ENCODE measurements around the gene FARP1. TPM values are rescaled to one million over a fixed set of nuclear protein-coding genes. Genes with fewer than 3 reads are reported as not detected.

FARP1 gene
- total RNA-seq, 5 donors from 2014 or later (not counting 1 experiment from before 2014, with no cell fraction given): 0.51 to 2.0 (median 1.0) TPM

GRCh38 chr13:98335721-98336120 lies 192.8 kb downstream of the FARP1 start:
- Histone ChIP-seq H3K27me3 (replicated peaks in 1 of 2; ENCODE audit: control insufficient read depth in 2 of 2, extremely low read depth in 1 of 2, insufficient read depth in 2 of 2, low read length in 1 of 2) (peaks cover 0 to 9% of the 10 kb centered on the region in 2 experiments), H3K4me3 (ENCODE audit: control insufficient read depth in 1 of 2, extremely low read depth in 1 of 2, low read length in 1 of 2) (no peak overlapping the region), H3K36me3 (ENCODE audit: control insufficient read depth in 2 of 2, extremely low read depth in 1 of 2, insufficient read depth in 1 of 2, low read length in 1 of 2) (no peaks in the 10 kb centered on the region), H3K27ac (ENCODE audit: low read length) (no peak overlapping the region), H3K9me3 (no peaks in the 10 kb centered on the region), H3K4me1 (ENCODE audit: control insufficient read depth in 1 of 2, extremely low read depth in 1 of 2, insufficient read depth in 2 of 2, low read length in 2 of 2) (no peaks in the 10 kb centered on the region)
- ATAC-seq (replicated peaks in 1 of 4) (no peak), DNase-seq (no peak)
- 56% methylated on average over 1 of the region's 4 CpGs for WGBS (ENCODE audit: insufficient coverage)
- ChIA-PET CTCF (no interaction called here), POLR2A (no interaction called here)
- Mint-ChIP-seq H3K36me3 (no peaks in the 10 kb centered on the region), H3K4me1 (no peaks in the 10 kb centered on the region), H3K27me3 (peaks cover 26 to 46% of the 10 kb centered on the region in 2 donors), H3K9me3 (peaks cover 7 to 9% (median 8%) of the 10 kb centered on the region in 3 donors), H3K27ac (no peak overlapping the region), H3K4me3 (no peak overlapping the region)

- ChIA-PET POLR2A (no interaction called here), CTCF (no interaction called here)
- Histone ChIP-seq H3K27ac (ENCODE audit: low read length) (no peak overlapping the region), H3K4me3 (ENCODE audit: control insufficient read depth in 1 of 2, extremely low read depth in 1 of 2, low read length in 1 of 2) (no peak overlapping the region), H3K9me3 (no peaks in the 10 kb centered on the region), H3K4me1 (ENCODE audit: control insufficient read depth in 1 of 2, extremely low read depth in 1 of 2, insufficient read depth in 2 of 2, low read length in 2 of 2) (no peaks in the 10 kb centered on the region), H3K36me3 (ENCODE audit: control insufficient read depth in 2 of 2, extremely low read depth in 1 of 2, insufficient read depth in 1 of 2, low read length in 1 of 2) (no peaks in the 10 kb centered on the region), H3K27me3 (replicated peaks in 1 of 2; ENCODE audit: control insufficient read depth in 2 of 2, extremely low read depth in 1 of 2, insufficient read depth in 2 of 2, low read length in 1 of 2) (peaks cover 0 to 9% of the 10 kb centered on the region in 2 experiments)
- DNase-seq (no peak), ATAC-seq (replicated peaks in 1 of 4) (no peak)
- Mint-ChIP-seq H3K27ac (no peak overlapping the region), H3K36me3 (no peaks in the 10 kb centered on the region), H3K9me3 (peaks cover 7 to 9% (median 8%) of the 10 kb centered on the region in 3 donors), H3K4me1 (no peaks in the 10 kb centered on the region), H3K4me3 (no peak overlapping the region), H3K27me3 (peaks cover 25 to 32% of the 10 kb centered on the region in 2 donors)
- WGBS (ENCODE audit: insufficient coverage): no CpG with 5 or more reads among the region's 5 CpGs
Observed at GRCh38 chr13:98338310-98338709, 195.4 kb downstream of the FARP1 start.

GRCh38 chr13:98339684-98340425 lies 197.0 kb downstream of the FARP1 start:
- peaks cover 18 to 27% of the 10 kb centered on the region in 2 donors for H3K27me3 Mint-ChIP-seq
- ATAC-seq (replicated peaks in 1 of 4) (no peak), DNase-seq (no peak)
- no peak overlapping the region for H3K4me3 Mint-ChIP-seq
- no peaks in the 10 kb centered on the region for H3K4me1 Mint-ChIP-seq
- no peaks in the 10 kb centered on the region for H3K36me3 Mint-ChIP-seq
- no peak overlapping the region for H3K27ac Mint-ChIP-seq
- whole genome bisulfite sequencing (ENCODE audit: insufficient coverage): 100% methylated on average over 1 of the region's 8 CpGs
- ChIA-PET CTCF (interaction anchor here in 1 of 2 donors (0.6 kb wide), 1 partner anchor 26 kb away, joined by 3 read pairs; no protein-coding TSS in a partner anchor), POLR2A (no interaction called here)
- peaks cover 0 to 2% of the 10 kb centered on the region in 2 experiments for H3K27me3 ChIP-seq (replicated peaks in 1 of 2; ENCODE audit: control insufficient read depth in 2 of 2, extremely low read depth in 1 of 2, insufficient read depth in 2 of 2, low read length in 1 of 2)
- H3K9me3 Mint-ChIP-seq: peaks cover 7 to 9% (median 7%) of the 10 kb centered on the region in 3 donors
- no peaks in the 10 kb centered on the region for H3K9me3 ChIP-seq
- no peak overlapping the region for H3K4me3 ChIP-seq (ENCODE audit: control insufficient read depth in 1 of 2, extremely low read depth in 1 of 2, low read length in 1 of 2)
- no peaks in the 10 kb centered on the region for H3K36me3 ChIP-seq (ENCODE audit: control insufficient read depth in 2 of 2, extremely low read depth in 1 of 2, insufficient read depth in 1 of 2, low read length in 1 of 2)
- H3K4me1 ChIP-seq (ENCODE audit: control insufficient read depth in 1 of 2, extremely low read depth in 1 of 2, insufficient read depth in 2 of 2, low read length in 2 of 2): no peaks in the 10 kb centered on the region
- H3K27ac ChIP-seq (ENCODE audit: low read length): no peak overlapping the region

GRCh38 chr13:98342953-98343352 lies 200.1 kb downstream of the FARP1 start:
- Histone ChIP-seq H3K27ac (ENCODE audit: low read length) (no peak overlapping the region), H3K4me1 (ENCODE audit: control insufficient read depth in 1 of 2, extremely low read depth in 1 of 2, insufficient read depth in 2 of 2, low read length in 2 of 2) (no peaks in the 10 kb centered on the region), H3K36me3 (ENCODE audit: control insufficient read depth in 2 of 2, extremely low read depth in 1 of 2, insufficient read depth in 1 of 2, low read length in 1 of 2) (no peaks in the 10 kb centered on the region), H3K4me3 (ENCODE audit: control insufficient read depth in 1 of 2, extremely low read depth in 1 of 2, low read length in 1 of 2) (no peak overlapping the region), H3K9me3 (no peaks in the 10 kb centered on the region), H3K27me3 (replicated peaks in 1 of 2; ENCODE audit: control insufficient read depth in 2 of 2, extremely low read depth in 1 of 2, insufficient read depth in 2 of 2, low read length in 1 of 2) (no peaks in the 10 kb centered on the region)
- Mint-ChIP-seq H3K4me3 (no peak overlapping the region), H3K27ac (no peak overlapping the region), H3K4me1 (no peaks in the 10 kb centered on the region), H3K27me3 (peaks cover 14 to 24% of the 10 kb centered on the region in 2 donors), H3K36me3 (no peaks in the 10 kb centered on the region), H3K9me3 (no peaks in the 10 kb centered on the region)
- POLR2A ChIA-PET: no interaction called here
- DNase-seq (no peak), ATAC-seq (replicated peaks in 1 of 4) (no peak)
- WGBS (ENCODE audit: insufficient coverage): 96% methylated on average over 2 of the region's 4 CpGs
- CTCF ChIA-PET: no interaction called here

- Mint-ChIP-seq H3K4me3 (no peak overlapping the region), H3K9me3 (no peaks in the 10 kb centered on the region), H3K36me3 (no peaks in the 10 kb centered on the region), H3K4me1 (no peaks in the 10 kb centered on the region), H3K27me3 (peaks cover 14 to 19% of the 10 kb centered on the region in 2 donors), H3K27ac (no peak overlapping the region)
- Histone ChIP-seq H3K27me3 (replicated peaks in 1 of 2; ENCODE audit: control insufficient read depth in 2 of 2, extremely low read depth in 1 of 2, insufficient read depth in 2 of 2, low read length in 1 of 2) (no peaks in the 10 kb centered on the region), H3K4me3 (ENCODE audit: control insufficient read depth in 1 of 2, extremely low read depth in 1 of 2, low read length in 1 of 2) (no peak overlapping the region), H3K27ac (ENCODE audit: low read length) (no peak overlapping the region), H3K4me1 (ENCODE audit: control insufficient read depth in 1 of 2, extremely low read depth in 1 of 2, insufficient read depth in 2 of 2, low read length in 2 of 2) (no peaks in the 10 kb centered on the region), H3K36me3 (ENCODE audit: control insufficient read depth in 2 of 2, extremely low read depth in 1 of 2, insufficient read depth in 1 of 2, low read length in 1 of 2) (no peaks in the 10 kb centered on the region), H3K9me3 (no peaks in the 10 kb centered on the region)
- ATAC-seq (replicated peaks in 1 of 4) (no peak), DNase-seq (no peak)
- CTCF ChIA-PET: no interaction called here
- POLR2A ChIA-PET: no interaction called here
- 85% methylated on average over 8 of the region's 10 CpGs for WGBS (ENCODE audit: insufficient coverage)
Observed at GRCh38 chr13:98343461-98343860, 200.6 kb downstream of the FARP1 start.

GRCh38 chr13:98344392-98344791 lies 201.5 kb downstream of the FARP1 start:
- POLR2A ChIA-PET: no interaction called here
- 64% methylated on average over 5 of the region's 10 CpGs for WGBS (ENCODE audit: insufficient coverage)
- ATAC-seq (replicated peaks in 1 of 4) (no peak), DNase-seq (no peak)
- H3K4me3 ChIP-seq (ENCODE audit: control insufficient read depth in 1 of 2, extremely low read depth in 1 of 2, low read length in 1 of 2): no peak overlapping the region
- no peak overlapping the region for H3K4me3 Mint-ChIP-seq
- H3K27me3 ChIP-seq (replicated peaks in 1 of 2; ENCODE audit: control insufficient read depth in 2 of 2, extremely low read depth in 1 of 2, insufficient read depth in 2 of 2, low read length in 1 of 2): no peaks in the 10 kb centered on the region
- no peak overlapping the region for H3K27ac Mint-ChIP-seq
- no peaks in the 10 kb centered on the region for H3K36me3 Mint-ChIP-seq
- H3K4me1 Mint-ChIP-seq: no peaks in the 10 kb centered on the region
- H3K9me3 ChIP-seq: no peaks in the 10 kb centered on the region
- no peak overlapping the region for H3K27ac ChIP-seq (ENCODE audit: low read length)
- CTCF ChIA-PET: no interaction called here
- peaks cover 11 to 13% of the 10 kb centered on the region in 2 donors for H3K27me3 Mint-ChIP-seq
- H3K9me3 Mint-ChIP-seq: no peaks in the 10 kb centered on the region
- no peaks in the 10 kb centered on the region for H3K36me3 ChIP-seq (ENCODE audit: control insufficient read depth in 2 of 2, extremely low read depth in 1 of 2, insufficient read depth in 1 of 2, low read length in 1 of 2)
- no peaks in the 10 kb centered on the region for H3K4me1 ChIP-seq (ENCODE audit: control insufficient read depth in 1 of 2, extremely low read depth in 1 of 2, insufficient read depth in 2 of 2, low read length in 2 of 2)

Data from T-cell (primary cell).